Common myeloid progenitor, CD34-positive (primary cell): ENCODE data around the gene PAX5.

Source experiments
- CTCF ChIA-PET: fragments of 350-600 bp; sonication (Branson Sonifier 250); formaldehyde crosslinking; loops from one replicate; lab custom pipeline; 2021; ENCODE audit warnings: antibody characterized with exemption; lab: Charles Lee
- POLR2A ChIA-PET: fragments of 350-600 bp; sonication (Branson Sonifier 250); formaldehyde crosslinking; loops from one replicate; lab custom pipeline; 2021; ENCODE audit warnings: antibody characterized with exemption; lab: Charles Lee
- DNase-seq, 3 donors: peaks; one replicate each; pipeline versions ENCODE4 v3.0.0 to v3.0.0-alpha.2; 2013
- H3K27ac ChIP-seq, 2 experiments: 1 replicate in 1 of 2; 2 replicates in 1 of 2; pipeline ENCODE4 v1.7.0; 2013; ENCODE audit warnings: inconsistent platforms in 2 of 2, low read length in 2 of 2, mild to moderate bottlenecking in 2 of 2, low read depth in 1 of 2, moderate library complexity in 1 of 2; ENCODE audit not compliant: severe bottlenecking in 2 of 2, insufficient read depth in 1 of 2, poor library complexity in 1 of 2
- H3K27me3 ChIP-seq, 5 experiments: replicated peaks in 2 of 5; 1 replicate in 3 of 5; 2 replicates in 2 of 5; pipeline versions ENCODE4 v1.6.1 to v1.7.0; 2013; ENCODE audit warnings: low read length in 4 of 5, mild to moderate bottlenecking in 2 of 5, moderate library complexity in 2 of 5, inconsistent platforms in 1 of 5; ENCODE audit not compliant: insufficient read depth in 5 of 5, control insufficient read depth in 4 of 5
- H3K36me3 ChIP-seq, 4 experiments: 1 replicate in 2 of 4; 2 replicates in 2 of 4; pipeline versions ENCODE4 v1.6.1 to v1.7.0; 2013; ENCODE audit warnings: low read length in 3 of 4, control low read depth in 1 of 4, mild to moderate bottlenecking in 1 of 4; ENCODE audit not compliant: control insufficient read depth in 4 of 4, insufficient read depth in 4 of 4
- H3K4me1 ChIP-seq, 4 experiments: 1 replicate in 3 of 4; 2 replicates in 1 of 4; pipeline versions ENCODE4 v1.6.1 to v1.7.1; 2013; ENCODE audit warnings: low read length in 3 of 4, mild to moderate bottlenecking in 3 of 4, control low read depth in 1 of 4, inconsistent platforms in 1 of 4, moderate library complexity in 1 of 4; ENCODE audit not compliant: control insufficient read depth in 4 of 4, insufficient read depth in 4 of 4; ENCODE audit errors: control extremely low read depth in 1 of 4
- H3K4me3 ChIP-seq, 7 experiments: 1 replicate in 4 of 7; 2 replicates in 3 of 7; pipeline versions ENCODE4 v1.5.1 to v1.7.0; 2013; ENCODE audit warnings: mild to moderate bottlenecking in 7 of 7, low read length in 6 of 7, moderate library complexity in 6 of 7, inconsistent platforms in 2 of 7, low read depth in 2 of 7, control low read depth in 1 of 7; ENCODE audit not compliant: insufficient read depth in 4 of 7, control insufficient read depth in 1 of 7; ENCODE audit errors: extremely low read depth in 1 of 7
- H3K9me3 ChIP-seq, 5 experiments: 1 replicate in 4 of 5; 2 replicates in 1 of 5; pipeline versions ENCODE4 v1.6.1 to v1.7.1; 2013; ENCODE audit warnings: low read length in 4 of 5, mild to moderate bottlenecking in 2 of 5, inconsistent platforms in 1 of 5, low read depth in 1 of 5, moderate library complexity in 1 of 5; ENCODE audit not compliant: control insufficient read depth in 4 of 5, insufficient read depth in 2 of 5; ENCODE audit errors: control extremely low read depth in 1 of 5
- WGBS: methylation state at CpG from one replicate; pipeline ENCODE4 v1.1.5; 2013; ENCODE audit not compliant: insufficient coverage; 5-methylcytosine and 5-hydroxymethylcytosine counted together

PAX5 gene

DNA sequence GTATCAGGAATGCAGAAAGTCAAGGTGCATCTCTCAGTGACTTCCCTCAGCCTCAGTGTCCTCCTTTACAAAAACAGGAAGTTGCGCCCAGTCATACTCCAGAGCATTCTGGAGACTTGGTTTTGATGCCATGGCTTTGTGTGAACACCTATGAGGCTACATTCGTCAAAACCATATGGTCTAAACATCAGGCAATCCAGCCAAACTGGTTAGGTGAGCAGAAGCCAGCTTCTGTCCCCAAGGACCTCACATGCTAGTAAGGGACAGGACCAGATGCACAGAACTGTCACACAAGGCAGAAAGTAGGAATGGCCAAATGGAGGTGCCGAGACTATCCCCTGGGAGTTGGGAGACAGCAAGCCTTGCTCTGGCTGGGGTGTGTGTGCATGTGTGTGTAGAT, 244.2 kb downstream of the PAX5 start:
- 67% methylated on average over 3 of the region's 3 CpGs for WGBS
- Histone ChIP-seq H3K36me3 (no peaks in the 10 kb centered on the region), H3K4me1 (no peaks in the 10 kb centered on the region), H3K27ac (no peak overlapping the region), H3K9me3 (peaks cover 0 to 14% (median 11%) of the 10 kb centered on the region in 5 experiments), H3K27me3 (no peaks in the 10 kb centered on the region), H3K4me3 (no peak overlapping the region)
- ChIA-PET CTCF (interaction anchor here (1.3 kb wide), 1 partner anchor 18 kb away, joined by 5 read pairs; no protein-coding TSS in a partner anchor), POLR2A (no interaction called here)
- peak in 1 of 3 donors; percentile 23 for DNase-seq

DNA sequence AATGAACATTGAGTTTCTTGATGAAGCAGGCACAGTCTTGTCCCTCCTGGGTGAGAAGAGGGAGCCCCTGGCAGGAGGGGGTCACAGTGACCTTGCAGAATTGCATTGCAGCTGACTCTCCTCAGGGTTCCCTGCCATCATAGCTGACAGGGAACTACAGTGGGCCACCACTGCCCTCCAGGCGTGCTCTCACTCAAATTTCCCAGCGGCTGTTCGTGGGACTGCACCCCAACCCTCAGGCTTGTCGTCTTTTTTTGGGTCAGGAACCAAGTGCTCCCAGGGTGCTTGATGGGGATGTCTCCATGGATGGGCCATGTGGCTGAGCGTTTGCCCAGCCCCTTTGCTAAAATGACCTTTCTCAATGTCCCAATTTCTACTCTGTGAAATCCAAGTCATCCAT, 245.5 kb downstream of the PAX5 start:
- peaks cover 0 to 6% (median 5%) of the 10 kb centered on the region in 5 experiments for H3K9me3 ChIP-seq
- H3K4me3 ChIP-seq, result no peak overlapping the region
- CTCF ChIA-PET, result interaction anchor here (2.1 kb wide), 1 partner anchor 84 kb away, joined by 6 read pairs; no protein-coding TSS in a partner anchor
- WGBS, result 69% methylated on average over 4 of the region's 5 CpGs
- peak in 2 of 3 donors; percentile 39 to 42 for DNase-seq
- no peak overlapping the region for H3K27ac ChIP-seq
- POLR2A ChIA-PET, result no interaction called here
- H3K36me3 ChIP-seq, result no peaks in the 10 kb centered on the region
- no peaks in the 10 kb centered on the region for H3K27me3 ChIP-seq
- H3K4me1 ChIP-seq, result no peaks in the 10 kb centered on the region

DNA sequence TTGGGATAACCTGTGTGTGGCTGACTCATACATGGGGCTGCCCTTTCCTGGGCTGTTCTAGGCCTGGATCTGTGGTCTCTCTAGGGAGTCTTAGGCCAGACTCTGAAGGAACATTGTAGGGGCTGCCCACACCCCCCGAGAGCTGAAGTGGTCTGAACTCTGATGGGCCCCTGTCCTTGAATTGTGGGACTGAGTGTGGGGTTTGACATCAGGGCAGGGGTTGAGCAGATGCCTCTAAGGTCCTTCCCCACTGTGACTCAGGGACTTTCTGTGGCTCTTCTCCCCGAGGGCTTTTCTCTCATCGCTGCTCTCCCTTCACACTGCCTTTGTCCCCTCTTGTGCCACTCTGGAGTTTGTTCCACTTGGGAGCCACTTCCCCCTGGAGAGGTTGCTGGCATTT, 246.4 kb downstream of the PAX5 start:
- H3K4me3 ChIP-seq, result no peak overlapping the region
- no peaks in the 10 kb centered on the region for H3K27me3 ChIP-seq
- POLR2A ChIA-PET, result no interaction called here
- H3K4me1 ChIP-seq, result no peaks in the 10 kb centered on the region
- H3K9me3 ChIP-seq, result no peaks in the 10 kb centered on the region
- CTCF ChIA-PET, result interaction anchor here (1.0 to 2.1 kb wide), 2 partner anchors 15 to 85 kb away, joined by 4 to 6 read pairs; no protein-coding TSS in a partner anchor
- no peaks in the 10 kb centered on the region for H3K36me3 ChIP-seq
- no peak overlapping the region for H3K27ac ChIP-seq
- WGBS, result 63% methylated on average over 3 of the region's 3 CpGs
- DNase-seq, result no peak
